Tibial artery (tissue), 4 donors: ENCODE data around the gene IL1RN.

ENCODE experiments used
- DNase-seq, 2 donors: peaks; one replicate each; pipeline ENCODE4 v3.0.0-alpha.2; 2019
- H3K27ac ChIP-seq, 2 donors: fragments of 200-600 bp; sonication (generic) in 1 of 2; 1 replicate in 1 of 2; 2 replicates in 1 of 2; pipeline ENCODE4 v1.5.1; 2018 to 2019; ENCODE audit warnings: mild to moderate bottlenecking in 1 of 2
- H3K27me3 ChIP-seq, 2 donors: fragments of 200-600 bp; sonication (generic) in 1 of 2; one replicate each; pipeline versions ENCODE4 v1.5.1 to v1.6.0; 2016 to 2019
- H3K36me3 ChIP-seq, 3 donors: fragments of 200-600 bp; sonication (generic) in 2 of 3; one replicate each; pipeline ENCODE4 v1.5.1; 2016 to 2019; ENCODE audit warnings: mild to moderate bottlenecking in 2 of 3
- H3K4me1 ChIP-seq, 4 donors: fragments of 200-600 bp; sonication (generic) in 2 of 4; 1 replicate in 3 of 4; 2 replicates in 1 of 4; pipeline ENCODE4 v1.5.1; 2016 to 2019
- H3K4me3 ChIP-seq, 2 donors: fragments of 200-600 bp; sonication (generic) in 1 of 2; 1 replicate in 1 of 2; 2 replicates in 1 of 2; pipeline ENCODE4 v1.5.1; 2018 to 2019; ENCODE audit warnings: mild to moderate bottlenecking in 2 of 2
- H3K9me3 ChIP-seq, 3 donors: fragments of 200-600 bp; sonication (generic) in 1 of 3; one replicate each; pipeline ENCODE4 v1.5.1; 2016 to 2019
- CTCF ChIP-seq, 2 experiments: fragments of 200-600 bp in 1 of 2; fragments of 450-650 bp in 1 of 2; IDR thresholded peaks; one replicate each; pipeline ENCODE4 v1.5.1; 2017 to 2019; ENCODE audit warnings: antibody characterized with exemption in 2 of 2, mild to moderate bottlenecking in 1 of 2, moderate library complexity in 1 of 2
- intact Hi-C: fragments of 100-400 bp; cut with DNase I; formaldehyde crosslinking; loops from one replicate; pipeline ENCODE4 v1.15.0; 2023; ENCODE audit warnings: low total_unique reads

The IL1RN gene

GRCh38 chr2:113098041-113098440, 29.4 kb upstream of the IL1RN start:
- Histone ChIP-seq H3K9me3 (no peaks in the 10 kb centered on the region), H3K36me3 (no peaks in the 10 kb centered on the region), H3K27me3 (no peaks in the 10 kb centered on the region), H3K27ac (no peak overlapping the region), H3K4me3 (no peak overlapping the region), H3K4me1 (no peaks in the 10 kb centered on the region)
- no peak for DNase-seq
- TF ChIP-seq CTCF (IDR thresholded peaks at IDR 0.05) = no peak
- intact Hi-C loops = no loop called here

GRCh38 chr2:113098532-113098931, 28.9 kb upstream of the IL1RN start:
- DNase-seq = no peak
- no peaks in the 10 kb centered on the region for H3K4me1 ChIP-seq
- H3K4me3 ChIP-seq = no peak overlapping the region
- H3K36me3 ChIP-seq = no peaks in the 10 kb centered on the region
- no peak overlapping the region for H3K27ac ChIP-seq
- H3K27me3 ChIP-seq = no peaks in the 10 kb centered on the region
- no peaks in the 10 kb centered on the region for H3K9me3 ChIP-seq
- intact Hi-C loops = no loop called here
- TF ChIP-seq CTCF (IDR thresholded peaks at IDR 0.05) = no peak

- no peaks in the 10 kb centered on the region for H3K9me3 ChIP-seq
- no peak for DNase-seq
- H3K4me1 ChIP-seq = no peaks in the 10 kb centered on the region
- H3K36me3 ChIP-seq = no peaks in the 10 kb centered on the region
- H3K27me3 ChIP-seq = no peaks in the 10 kb centered on the region
- intact Hi-C loops = no loop called here
- H3K27ac ChIP-seq = no peak overlapping the region
- H3K4me3 ChIP-seq = no peak overlapping the region
- TF ChIP-seq CTCF (IDR thresholded peaks at IDR 0.05) = no peak
These were observed 25.3 kb upstream of the IL1RN start for GRCh38 chr2:113102133-113102532.

GRCh38 chr2:113103277-113103676, 24.1 kb upstream of the IL1RN start:
- Histone ChIP-seq H3K4me3 (no peak overlapping the region), H3K36me3 (no peaks in the 10 kb centered on the region), H3K4me1 (no peaks in the 10 kb centered on the region), H3K27me3 (no peaks in the 10 kb centered on the region), H3K27ac (no peak overlapping the region), H3K9me3 (no peaks in the 10 kb centered on the region)
- no peak for DNase-seq
- TF ChIP-seq CTCF (IDR thresholded peaks at IDR 0.05) = no peak
- intact Hi-C loops = no loop called here

GRCh38 chr2:113104054-113104611, 23.3 kb upstream of the IL1RN start:
- no peaks in the 10 kb centered on the region for H3K9me3 ChIP-seq
- H3K36me3 ChIP-seq = no peaks in the 10 kb centered on the region
- intact Hi-C loops = no loop called here
- no peaks in the 10 kb centered on the region for H3K4me1 ChIP-seq
- H3K27ac ChIP-seq = no peak overlapping the region
- H3K27me3 ChIP-seq = no peaks in the 10 kb centered on the region
- no peak overlapping the region for H3K4me3 ChIP-seq
- DNase-seq = no peak
- no peak for TF ChIP-seq CTCF (IDR thresholded peaks at IDR 0.05)
